ENCODE data around the gene ANKRD55. TPM values are rescaled to one million over a fixed set of nuclear protein-coding genes. Genes with fewer than 3 reads are reported as not detected.

The ANKRD55 gene
- total and polyA plus RNA-seq, 2 donors (not counting 1 experiment from before 2014, with no cell fraction given) = not detected

- TF ChIP-seq, protein P1, sequence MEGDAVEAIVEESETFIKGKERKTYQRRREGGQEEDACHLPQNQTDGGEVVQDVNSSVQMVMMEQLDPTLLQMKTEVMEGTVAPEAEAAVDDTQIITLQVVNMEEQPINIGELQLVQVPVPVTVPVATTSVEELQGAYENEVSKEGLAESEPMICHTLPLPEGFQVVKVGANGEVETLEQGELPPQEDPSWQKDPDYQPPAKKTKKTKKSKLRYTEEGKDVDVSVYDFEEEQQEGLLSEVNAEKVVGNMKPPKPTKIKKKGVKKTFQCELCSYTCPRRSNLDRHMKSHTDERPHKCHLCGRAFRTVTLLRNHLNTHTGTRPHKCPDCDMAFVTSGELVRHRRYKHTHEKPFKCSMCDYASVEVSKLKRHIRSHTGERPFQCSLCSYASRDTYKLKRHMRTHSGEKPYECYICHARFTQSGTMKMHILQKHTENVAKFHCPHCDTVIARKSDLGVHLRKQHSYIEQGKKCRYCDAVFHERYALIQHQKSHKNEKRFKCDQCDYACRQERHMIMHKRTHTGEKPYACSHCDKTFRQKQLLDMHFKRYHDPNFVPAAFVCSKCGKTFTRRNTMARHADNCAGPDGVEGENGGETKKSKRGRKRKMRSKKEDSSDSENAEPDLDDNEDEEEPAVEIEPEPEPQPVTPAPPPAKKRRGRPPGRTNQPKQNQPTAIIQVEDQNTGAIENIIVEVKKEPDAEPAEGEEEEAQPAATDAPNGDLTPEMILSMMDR (conservative IDR thresholded peaks at IDR 0.05 in 1 of 2, IDR thresholded peaks at IDR 0.05 in 1 of 2; ENCODE audit: low read depth in 1 of 2, low read length in 2 of 2) = no peak
- TF ChIP-seq EZH2 (IDR thresholded peaks at IDR 0.05; ENCODE audit: low read length, missing control alignments) = no peak
- Histone ChIP-seq H3K4me3 (replicated peaks in 1 of 4; ENCODE audit: control extremely low read depth in 1 of 4, insufficient read depth in 1 of 4, low read depth in 3 of 4, low read length in 4 of 4) (no peak overlapping the region), H3K36me3 (ENCODE audit: control insufficient read depth, insufficient read depth, low read length) (no peaks in the 10 kb centered on the region), H2AFZ (ENCODE audit: low read length) (no peak overlapping the region), H3K9ac (ENCODE audit: insufficient read depth, low read length) (no peak overlapping the region), H3K9me3 (ENCODE audit: control insufficient read depth, insufficient read depth, low read depth, low read length) (no peaks in the 10 kb centered on the region), H3K27me3 (ENCODE audit: control insufficient read depth, insufficient read depth, low read length) (no peaks in the 10 kb centered on the region), H3K79me2 (ENCODE audit: control insufficient read depth, insufficient read depth, low read length) (no peaks in the 10 kb centered on the region), H3K27ac (ENCODE audit: insufficient read depth, low read length) (no peak overlapping the region), H4K20me1 (ENCODE audit: control insufficient read depth, extremely low read depth, insufficient read depth, low read length) (no peaks in the 10 kb centered on the region), H3K4me2 (ENCODE audit: extremely low read depth, insufficient read depth, low read length) (no peak overlapping the region), H3K4me1 (ENCODE audit: control insufficient read depth, extremely low read depth, insufficient read depth, low read length) (peaks cover 8% of the 10 kb centered on the region)
- DNase-seq (ENCODE audit: low read depth in 2 of 2) = peak in 1 of 2 donors; percentile 62
Observed at GRCh38 chr5:56169281-56169680, 63.8 kb downstream of the ANKRD55 start.

DNA sequence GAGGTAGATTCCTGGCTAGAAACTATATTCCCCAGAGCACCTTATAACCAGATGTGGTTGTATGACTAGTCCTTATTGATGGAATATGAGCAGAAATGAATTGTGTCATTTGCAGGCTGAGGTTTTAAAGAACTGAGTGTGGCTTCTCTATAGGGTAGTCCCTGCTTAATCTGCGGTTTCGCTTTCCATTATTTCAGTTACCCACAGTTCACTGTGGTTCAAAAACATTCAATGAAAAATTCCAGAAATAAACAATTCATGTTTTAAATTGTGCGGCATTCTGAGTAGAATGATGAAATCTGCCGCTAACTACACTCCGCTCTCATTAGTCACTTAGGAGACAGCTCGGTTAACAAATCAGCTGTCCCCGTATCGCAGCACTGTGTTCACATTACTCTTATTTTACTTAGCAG lies 65.1 kb downstream of the ANKRD55 start:
- Histone ChIP-seq H3K4me1 (ENCODE audit: control insufficient read depth, extremely low read depth, insufficient read depth, low read length) (peaks cover 8% of the 10 kb centered on the region), H3K4me3 (replicated peaks in 1 of 4; ENCODE audit: control extremely low read depth in 1 of 4, insufficient read depth in 1 of 4, low read depth in 3 of 4, low read length in 4 of 4) (no peak overlapping the region), H3K36me3 (ENCODE audit: control insufficient read depth, insufficient read depth, low read length) (no peaks in the 10 kb centered on the region), H3K4me2 (ENCODE audit: extremely low read depth, insufficient read depth, low read length) (no peak overlapping the region), H3K79me2 (ENCODE audit: control insufficient read depth, insufficient read depth, low read length) (no peaks in the 10 kb centered on the region), H4K20me1 (ENCODE audit: control insufficient read depth, extremely low read depth, insufficient read depth, low read length) (no peaks in the 10 kb centered on the region), H2AFZ (ENCODE audit: low read length) (no peak overlapping the region), H3K27ac (ENCODE audit: insufficient read depth, low read length) (no peak overlapping the region), H3K9ac (ENCODE audit: insufficient read depth, low read length) (no peak overlapping the region), H3K27me3 (ENCODE audit: control insufficient read depth, insufficient read depth, low read length) (no peaks in the 10 kb centered on the region), H3K9me3 (ENCODE audit: control insufficient read depth, insufficient read depth, low read depth, low read length) (no peaks in the 10 kb centered on the region)
- peak; percentile 76 to 85 for DNase-seq (ENCODE audit: low read depth in 2 of 2)
- TF ChIP-seq EZH2 (IDR thresholded peaks at IDR 0.05; ENCODE audit: low read length, missing control alignments) = no peak
- TF ChIP-seq, protein P1 (conservative IDR thresholded peaks at IDR 0.05 in 1 of 2, IDR thresholded peaks at IDR 0.05 in 1 of 2; ENCODE audit: low read depth in 1 of 2, low read length in 2 of 2) = no peak

DNA sequence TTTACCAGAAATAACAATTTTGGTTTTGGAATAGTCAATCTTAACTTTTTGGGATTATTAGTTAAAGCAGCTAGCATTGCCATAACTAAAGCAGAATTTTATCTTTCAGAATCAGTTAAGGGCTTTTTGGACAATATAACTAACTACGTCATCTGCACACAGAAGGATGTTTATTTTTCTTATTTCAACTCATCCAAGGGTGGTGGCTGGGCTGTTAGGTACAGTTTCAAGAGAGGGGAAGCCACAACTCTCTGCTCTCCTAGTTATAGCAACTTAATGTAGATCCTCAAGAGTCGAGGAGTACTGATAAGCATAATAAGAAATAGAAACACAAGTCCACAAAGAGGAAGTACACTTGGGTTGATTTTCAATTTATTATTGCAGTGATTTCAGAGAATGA lies 65.6 kb downstream of the ANKRD55 start:
- Histone ChIP-seq H3K4me2 (ENCODE audit: extremely low read depth, insufficient read depth, low read length) (peak overlapping the region; percentile 38), H3K79me2 (ENCODE audit: control insufficient read depth, insufficient read depth, low read length) (no peaks in the 10 kb centered on the region), H3K36me3 (ENCODE audit: control insufficient read depth, insufficient read depth, low read length) (no peaks in the 10 kb centered on the region), H3K9ac (ENCODE audit: insufficient read depth, low read length) (no peak overlapping the region), H3K9me3 (ENCODE audit: control insufficient read depth, insufficient read depth, low read depth, low read length) (no peaks in the 10 kb centered on the region), H3K27me3 (ENCODE audit: control insufficient read depth, insufficient read depth, low read length) (no peaks in the 10 kb centered on the region), H4K20me1 (ENCODE audit: control insufficient read depth, extremely low read depth, insufficient read depth, low read length) (no peaks in the 10 kb centered on the region), H2AFZ (ENCODE audit: low read length) (no peak overlapping the region), H3K4me3 (replicated peaks in 1 of 4; ENCODE audit: control extremely low read depth in 1 of 4, insufficient read depth in 1 of 4, low read depth in 3 of 4, low read length in 4 of 4) (no peak overlapping the region), H3K27ac (ENCODE audit: insufficient read depth, low read length) (no peak overlapping the region), H3K4me1 (ENCODE audit: control insufficient read depth, extremely low read depth, insufficient read depth, low read length) (peaks cover 4% of the 10 kb centered on the region)
- no peak for TF ChIP-seq EZH2 (IDR thresholded peaks at IDR 0.05; ENCODE audit: low read length, missing control alignments)
- TF ChIP-seq, protein P1 (conservative IDR thresholded peaks at IDR 0.05 in 1 of 2, IDR thresholded peaks at IDR 0.05 in 1 of 2; ENCODE audit: low read depth in 1 of 2, low read length in 2 of 2) = no peak
- peak; percentile 72 to 75 for DNase-seq (ENCODE audit: low read depth in 2 of 2)

All from fibroblast of lung (primary cell).